H1 (cell line): ENCODE measurements around the gene IL6ST. TPM values are rescaled to one million over a fixed set of nuclear protein-coding genes. Genes with fewer than 3 reads are reported as not detected.

Experiments
- ASH2L ChIP-seq: fragments of 200-600, 300-600 bp; sonication (generic); IDR thresholded peaks from one replicate; pipeline ENCODE4 v1.7.1; 2017; ENCODE audit warnings: low read length
- KDM1A ChIP-seq: fragments of 200-600, 300-600 bp; sonication (generic); IDR thresholded peaks from 2 replicates; pipeline ENCODE4 v1.7.1; 2016; ENCODE audit warnings: mild to moderate bottlenecking, low read length, borderline replicate concordance
- KDM4A ChIP-seq: IDR thresholded peaks from one replicate; pipeline ENCODE4 v1.7.1; 2012; ENCODE audit warnings: low read depth, mild to moderate bottlenecking, moderate library complexity, low read length, inconsistent platforms; ENCODE audit not compliant: severe bottlenecking
- RFX5 ChIP-seq: IDR thresholded peaks from 2 replicates; pipeline ENCODE4 v1.6.1; 2011; ENCODE audit warnings: low read depth, low read length, improper control_type of control experiment, borderline replicate concordance
- SIN3A ChIP-seq, 2 experiments: IDR thresholded peaks in 1 of 2; conservative IDR thresholded peaks in 1 of 2; 2 replicates each; pipeline ENCODE4 v1.6.1; 2011 to 2012; ENCODE audit warnings: low read length in 2 of 2, improper control_type of control experiment in 1 of 2, low read depth in 1 of 2, mild to moderate bottlenecking in 1 of 2
- SP1 ChIP-seq: IDR thresholded peaks from 2 replicates; pipeline ENCODE4 v1.6.1; 2011; ENCODE audit warnings: low read depth, low read length
- SP4 ChIP-seq: IDR thresholded peaks from 2 replicates; pipeline ENCODE4 v1.6.1; 2012; ENCODE audit warnings: low read length, inconsistent platforms
- TAF1 ChIP-seq: IDR thresholded peaks from 2 replicates; pipeline ENCODE4 v1.6.1; 2011; ENCODE audit warnings: mild to moderate bottlenecking, low read depth, low read length
- TEAD4 ChIP-seq: IDR thresholded peaks from 2 replicates; pipeline ENCODE4 v1.6.1; 2012; ENCODE audit warnings: low read depth, low read length, inconsistent platforms, mixed read lengths
- polyA plus RNA-seq, 7 experiments: library from polyadenylated mRNA; depleted of rRNA in 3 of 7; stranded (reverse) in 5 of 7; unstranded in 2 of 7; fragments of >200 nt in 5 of 7; fragments of 200-250 nt in 2 of 7; gene quantifications; 1 replicate in 5 of 7; 2 replicates in 1 of 7; 4 replicates in 1 of 7; pipeline versions ENCODE4 v1.2.1 to v1.2.3, GENCODE V29; 2011 to 2013; ENCODE audit warnings: missing spikeins in 2 of 7, mixed read lengths in 2 of 7
- total RNA-seq: library from RNA; stranded (reverse); fragmentation: NEBNext Ultra II Directional; extraction: Animal tissue kit (Norgen Biotek cat#: 25700); gene quantifications from 2 replicates; pipeline ENCODE4 v1.2.1, GENCODE V29; 2021

Gene IL6ST
- total and polyA plus RNA-seq, 2 of the 8 experiments (the other 6 are each of a cell fraction or from before 2014, with no cell fraction given): 1.4 to 11.1 TPM

- TF ChIP-seq ASH2L (no peak), SP4 (no peak), SP1 (no peak), TEAD4 (no peak), RFX5 (no peak), KDM4A (no peak), KDM1A (no peak), TAF1 (no peak), SIN3A (conservative IDR thresholded peaks at IDR 0.05 in 1 of 2, IDR thresholded peaks at IDR 0.05 in 1 of 2; ENCODE audit: low read depth in 1 of 2, low read length in 2 of 2) (no peak)
These were observed 60.0 kb downstream of the IL6ST start (continued) for GRCh38 chr5:55934720-55935119.
